GM18520 (cell line): Measurements from ENCODE around the gene ATXN7L1.

Source experiments
- ATAC-seq: cut with Tn5 transposase; IDR thresholded peaks from one replicate; pipeline ENCODE4 v1.9.1; 2021; ENCODE audit not compliant: unreplicated experiment

The ATXN7L1 gene

DNA sequence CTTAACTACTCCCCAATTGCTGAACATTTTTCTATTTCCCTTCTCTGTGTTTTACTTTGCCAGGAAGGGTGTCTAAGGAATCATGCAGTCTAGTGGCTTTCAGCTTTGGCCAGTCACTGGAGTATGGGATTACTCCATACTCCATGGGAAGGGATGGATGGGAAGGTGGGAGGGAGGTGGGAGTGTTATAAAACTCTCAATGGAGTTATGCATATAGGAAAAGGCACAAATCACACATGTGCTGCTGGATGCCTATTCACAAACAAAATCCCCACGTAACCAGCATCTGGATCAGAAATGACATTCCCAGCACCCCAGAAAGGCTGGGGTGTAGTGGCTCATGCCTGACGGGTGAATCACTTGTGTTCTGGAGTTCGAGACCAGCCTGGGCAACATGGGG lies 125.3 kb downstream of the ATXN7L1 start:
- no peak for ATAC-seq

DNA sequence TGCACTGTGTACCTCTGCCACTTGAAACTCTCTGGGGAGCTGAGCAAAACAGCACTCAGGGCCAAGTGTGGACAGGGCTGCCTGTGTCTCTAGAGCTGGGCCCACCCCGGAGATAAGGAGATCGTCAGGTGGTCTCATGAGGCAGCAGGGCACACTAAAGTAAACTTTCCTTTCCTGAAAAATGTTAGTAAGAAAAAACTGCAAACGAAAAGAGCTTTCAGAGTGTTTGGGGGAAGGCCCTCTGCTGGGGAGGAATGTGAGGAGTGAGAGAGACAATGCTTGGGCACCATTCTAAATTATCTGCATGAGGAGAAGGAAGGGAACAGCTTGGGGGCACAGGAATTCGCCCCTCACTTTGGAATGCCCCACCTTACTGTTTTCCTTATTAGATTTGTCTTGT lies 127.7 kb downstream of the ATXN7L1 start:
- no peak for ATAC-seq

DNA sequence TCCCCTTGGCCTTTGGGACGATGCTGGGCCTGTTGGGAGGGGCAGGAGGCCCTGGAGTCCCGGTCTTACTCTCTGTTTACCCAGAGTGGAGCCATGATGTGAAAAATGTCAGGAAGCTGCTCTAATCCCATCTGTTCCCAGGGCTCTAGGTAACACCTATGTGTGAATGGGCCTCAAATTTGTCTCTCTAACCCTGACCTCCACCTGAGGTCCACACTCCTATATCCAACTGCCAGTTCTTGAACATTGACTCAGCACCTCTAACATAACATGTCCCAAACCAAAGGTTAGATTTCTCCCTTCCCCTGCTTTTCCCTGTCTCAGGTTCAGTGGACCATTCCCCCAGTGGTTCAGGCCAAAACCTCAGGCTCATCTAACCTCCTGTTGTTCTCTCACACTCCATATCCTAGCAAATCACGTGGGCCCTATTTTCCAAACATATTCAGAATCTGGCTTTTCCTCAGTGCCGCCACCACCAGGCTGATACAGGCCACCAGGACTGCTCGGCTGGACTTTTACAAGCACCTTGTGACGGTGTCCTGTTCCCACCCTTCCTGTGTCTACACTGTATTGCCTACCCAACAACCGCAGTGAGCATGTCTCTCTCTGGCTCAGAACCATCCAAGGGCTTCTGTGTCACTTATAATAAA lies 130.6 kb downstream of the ATXN7L1 start:
- ATAC-seq: no peak

DNA sequence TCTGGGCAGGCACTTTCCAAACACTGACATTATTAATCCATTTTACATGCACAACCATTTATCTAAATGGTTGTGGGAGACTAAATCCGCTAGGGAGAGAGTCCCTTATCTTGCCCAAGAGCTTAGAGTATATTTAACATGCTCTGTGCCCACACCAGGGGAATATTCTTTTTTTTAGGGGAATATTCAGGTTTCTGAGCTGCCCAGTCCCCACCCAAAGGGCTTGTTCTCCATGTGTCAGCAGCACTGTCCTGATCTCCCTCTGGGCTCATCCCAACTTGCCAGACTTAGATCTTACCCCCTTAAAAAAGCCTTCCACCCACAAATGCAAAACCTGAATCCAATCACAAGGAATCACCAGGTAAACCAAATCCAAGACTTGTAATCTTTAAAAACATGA lies 132.1 kb downstream of the ATXN7L1 start:
- no peak for ATAC-seq

DNA sequence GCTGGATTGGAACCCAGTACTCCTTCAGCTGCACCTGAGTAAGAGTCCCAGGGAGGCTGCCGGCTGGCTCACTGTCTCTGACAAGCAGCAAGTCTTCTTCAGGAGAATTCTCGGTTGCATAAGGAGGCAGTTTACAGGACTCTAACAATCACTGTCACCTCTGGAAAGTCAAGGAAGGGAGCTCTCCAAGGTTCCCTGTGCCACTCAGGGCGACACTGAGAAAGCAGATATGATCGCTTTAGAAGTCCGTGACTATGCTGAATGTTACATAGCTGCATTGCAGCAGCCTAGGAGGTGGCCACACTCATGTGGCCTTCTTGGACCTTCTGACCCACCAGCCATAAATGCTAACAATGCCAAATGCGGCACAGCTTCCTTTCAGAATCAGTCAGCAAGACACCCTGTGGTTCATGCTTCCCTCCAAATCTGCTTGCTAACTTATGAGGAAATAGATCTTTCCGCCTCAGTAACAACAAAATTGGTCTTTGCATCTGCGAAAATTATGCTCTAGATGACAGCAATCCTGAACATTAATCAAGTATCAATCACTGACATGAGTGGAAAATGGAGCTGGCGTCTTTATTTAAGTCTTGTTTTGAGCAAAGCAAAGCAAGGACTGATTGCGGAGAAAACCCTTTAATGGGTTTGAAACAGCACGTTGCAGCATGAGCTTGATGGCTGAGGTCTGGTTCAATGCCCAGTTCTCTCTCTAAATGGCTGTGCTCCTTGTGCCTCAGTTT lies 132.9 kb downstream of the ATXN7L1 start:
- ATAC-seq: no peak

DNA sequence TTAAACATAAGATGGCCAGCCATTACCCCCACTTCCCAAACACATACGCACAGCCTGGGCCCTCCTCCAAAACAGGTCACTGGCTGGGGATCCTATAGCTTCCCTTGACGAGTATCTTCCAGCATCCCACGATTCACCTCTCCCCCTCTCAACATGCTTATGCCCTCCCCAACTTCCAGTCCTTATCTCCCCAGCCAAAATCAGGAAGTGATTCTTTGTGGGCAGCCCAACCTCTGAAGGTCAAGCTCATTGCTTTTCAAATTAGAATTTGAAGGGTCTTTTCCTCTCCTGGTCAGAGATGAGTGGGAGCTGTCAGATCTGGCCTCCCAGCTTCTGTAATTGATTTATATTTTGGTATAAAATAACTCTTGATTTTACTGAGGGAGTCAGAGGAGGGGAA lies 133.6 kb downstream of the ATXN7L1 start:
- no peak for ATAC-seq

DNA sequence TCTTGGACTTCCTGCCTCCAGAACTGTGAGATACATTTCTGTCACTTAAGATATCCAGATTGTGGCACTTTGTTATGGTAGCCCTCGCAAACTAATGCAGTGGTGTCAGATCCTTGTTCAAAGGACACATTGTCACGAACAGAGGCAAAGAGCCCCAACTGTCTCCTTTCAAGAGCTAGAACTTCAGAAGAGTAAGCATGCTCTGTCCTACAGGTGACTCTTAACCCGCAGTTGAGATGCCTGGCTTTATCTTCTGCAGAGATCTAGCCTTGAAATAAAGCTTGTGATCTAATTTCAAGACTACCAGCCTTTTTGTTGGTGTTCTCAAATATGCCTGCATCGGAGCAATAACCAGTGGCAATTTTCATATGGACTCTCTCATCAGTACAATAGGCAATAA lies 134.4 kb downstream of the ATXN7L1 start:
- ATAC-seq: no peak

DNA sequence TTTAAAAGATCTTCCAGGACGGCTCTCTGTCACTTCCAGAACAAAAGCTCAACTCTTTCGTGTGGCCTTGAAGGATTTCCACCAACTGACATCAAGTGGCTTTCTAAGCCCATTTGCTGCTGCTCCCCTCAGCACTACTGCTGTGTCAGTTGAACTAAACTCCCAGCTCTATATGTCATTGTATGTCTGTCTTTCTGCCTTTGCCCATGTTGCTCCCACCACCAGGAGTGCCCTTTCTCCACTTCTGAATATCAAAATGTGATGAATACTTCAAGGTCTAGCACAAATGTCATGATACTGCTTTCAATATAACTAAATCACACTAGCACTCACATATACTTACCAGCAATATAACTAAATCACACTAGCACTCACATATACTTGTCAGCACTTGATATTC lies 138.3 kb downstream of the ATXN7L1 start:
- ATAC-seq: no peak

DNA sequence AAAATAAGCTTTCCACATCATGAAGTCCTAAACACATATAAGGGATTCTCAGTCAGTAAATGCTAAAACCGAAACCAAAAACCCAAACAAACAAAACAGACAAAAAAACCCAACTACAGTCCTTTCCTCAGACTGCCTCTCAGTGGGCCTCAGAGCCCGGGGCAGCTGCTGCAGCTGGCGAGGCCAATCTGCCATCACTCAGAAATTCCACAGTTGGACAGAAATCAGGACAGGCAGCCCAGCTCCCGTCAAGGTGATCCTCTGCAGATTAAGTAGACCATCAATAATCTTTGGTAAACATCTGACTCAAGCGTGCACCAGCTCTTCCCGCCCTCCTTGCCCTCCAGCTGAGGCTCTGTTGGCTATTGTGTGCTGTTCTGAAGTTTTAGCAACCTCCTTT lies 142.2 kb downstream of the ATXN7L1 start:
- ATAC-seq: no peak

DNA sequence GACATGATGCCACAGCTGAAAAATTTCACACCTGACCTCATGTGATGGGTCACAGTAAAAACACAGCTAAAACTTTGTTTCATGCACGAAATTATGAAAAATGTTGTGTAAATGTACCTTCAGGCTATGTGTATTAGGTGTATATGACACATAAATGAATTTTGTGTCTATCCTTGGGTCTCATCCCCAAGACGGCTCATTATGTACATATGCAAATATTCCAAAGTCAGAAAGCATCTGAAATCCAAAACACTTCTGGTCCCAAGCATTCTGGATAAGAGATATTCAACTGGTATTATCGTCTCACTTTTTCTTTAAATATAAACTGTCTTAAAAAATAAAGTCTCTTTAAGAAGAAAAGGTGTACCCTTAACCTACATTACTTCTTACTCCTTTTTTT lies 145.4 kb downstream of the ATXN7L1 start:
- no peak for ATAC-seq

DNA sequence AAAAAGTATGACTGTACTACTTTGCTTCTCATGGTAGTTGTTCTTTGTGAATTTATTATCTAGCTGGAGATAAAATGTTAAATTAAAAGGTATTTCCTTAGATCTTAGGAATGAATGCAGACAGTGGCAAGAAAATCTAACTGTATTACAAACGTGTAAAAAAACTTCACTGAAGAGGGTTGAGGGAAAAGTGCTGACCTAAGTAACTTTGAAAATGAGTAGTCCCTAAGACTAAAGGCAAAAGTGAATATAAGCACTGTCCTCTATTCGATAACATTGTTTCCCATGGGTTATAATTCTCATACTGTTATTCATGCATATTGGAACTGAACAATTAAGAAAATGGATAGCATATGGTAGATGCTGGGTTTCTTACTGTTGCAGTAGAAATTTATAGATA lies 148.4 kb downstream of the ATXN7L1 start:
- ATAC-seq: no peak

DNA sequence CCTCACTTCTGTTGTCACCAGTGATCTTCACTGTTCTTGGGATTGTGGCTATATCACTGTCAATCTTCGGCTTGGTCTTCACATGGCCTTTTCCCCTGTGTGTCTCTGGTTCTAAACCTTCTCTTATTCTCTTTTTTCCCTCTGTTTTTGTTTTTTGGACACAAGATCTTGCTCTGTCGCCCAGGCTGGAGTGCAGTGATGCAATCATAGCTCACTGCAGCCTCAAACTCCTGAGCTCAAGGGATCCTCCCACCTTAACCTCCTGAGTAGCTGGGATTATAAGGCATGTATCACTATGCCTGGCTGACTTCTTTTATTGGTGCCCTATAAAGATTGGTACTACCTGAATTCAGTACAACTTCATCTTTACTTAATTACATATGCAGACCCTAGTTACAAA lies 151.7 kb downstream of the ATXN7L1 start:
- no peak for ATAC-seq

DNA sequence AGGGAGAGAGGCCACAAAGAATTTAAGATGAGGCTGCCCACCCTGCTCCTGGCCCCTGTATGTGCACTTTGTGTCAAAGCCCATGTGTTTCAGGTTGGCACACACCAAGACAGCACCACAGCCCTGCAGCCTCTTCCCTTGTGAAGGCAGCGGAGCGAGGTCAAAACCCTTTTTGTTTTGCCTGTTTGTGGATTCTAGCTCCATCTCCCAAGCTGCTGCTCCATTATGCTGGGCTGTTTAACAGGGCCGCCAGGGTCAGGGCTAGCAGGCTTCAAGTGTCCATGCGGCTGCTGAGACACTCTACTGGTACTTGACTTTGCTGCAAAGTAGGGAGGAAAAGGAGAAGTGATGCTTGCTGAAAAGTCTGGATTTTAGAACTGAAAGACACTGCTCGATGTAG lies 152.8 kb downstream of the ATXN7L1 start:
- ATAC-seq: no peak

DNA sequence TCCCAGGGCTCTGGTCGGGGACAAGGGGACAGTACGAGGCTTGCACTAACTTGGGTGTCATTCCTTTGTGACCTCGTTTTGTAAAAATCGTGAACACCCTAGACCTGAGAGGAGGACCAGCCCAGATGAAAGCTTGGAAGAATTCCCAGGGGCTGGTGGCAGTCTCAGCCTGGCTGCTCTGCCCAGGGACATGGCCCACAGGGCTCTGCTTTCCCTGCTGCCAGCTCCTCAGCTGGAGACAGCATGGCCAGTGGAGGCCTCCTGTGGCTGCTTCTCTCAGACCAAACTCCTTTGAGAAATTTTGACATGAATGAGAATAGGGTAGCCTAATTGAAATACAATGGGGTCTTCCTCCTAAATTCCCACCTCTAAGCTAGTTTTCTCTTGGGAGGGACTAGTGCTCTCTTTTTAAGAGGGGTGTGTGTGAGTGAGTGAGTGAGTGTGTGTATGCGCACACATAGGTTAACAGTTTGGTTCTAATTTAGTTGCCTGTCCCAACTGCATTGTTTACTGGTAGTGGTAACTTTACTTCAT lies 154.8 kb downstream of the ATXN7L1 start:
- no peak for ATAC-seq

DNA sequence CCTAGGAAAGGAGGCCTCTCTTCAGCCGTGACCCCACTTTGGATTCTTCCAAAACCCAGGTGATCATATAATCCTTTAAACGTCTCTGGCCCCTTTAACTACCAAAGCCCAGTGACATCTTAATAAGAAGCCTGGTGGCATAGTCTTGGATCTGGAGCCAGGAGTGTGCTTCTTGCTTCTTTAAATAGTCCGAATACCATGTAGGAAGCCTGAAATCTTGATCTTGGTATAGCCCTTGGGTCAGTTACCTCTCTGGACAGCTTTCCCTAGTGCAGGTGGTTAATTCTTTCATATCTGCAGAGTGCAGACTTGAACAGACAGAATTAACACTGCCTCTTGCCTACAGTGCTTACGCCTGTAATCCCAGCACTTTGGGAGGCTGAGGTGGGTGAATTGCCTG lies 156.5 kb downstream of the ATXN7L1 start:
- ATAC-seq: no peak

DNA sequence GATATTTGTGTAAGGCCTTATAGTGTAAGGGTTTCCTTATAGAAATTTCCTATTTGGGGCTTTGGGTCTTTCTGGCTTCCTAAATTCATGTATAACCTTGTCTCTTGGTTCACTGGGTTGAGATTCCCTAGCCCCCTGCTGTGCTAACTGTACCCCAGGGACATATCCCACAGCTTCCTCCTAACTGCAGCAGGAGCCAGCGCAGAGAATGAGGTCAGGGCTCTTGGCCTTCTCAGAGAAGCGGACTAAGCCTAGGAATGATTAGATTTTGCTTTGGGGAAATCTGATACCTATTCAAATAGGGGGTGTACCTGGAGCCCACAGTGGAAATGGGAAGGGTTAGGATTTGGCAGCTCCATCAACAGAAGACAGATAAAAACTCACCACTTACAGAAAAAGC lies 157.0 kb downstream of the ATXN7L1 start:
- no peak for ATAC-seq

DNA sequence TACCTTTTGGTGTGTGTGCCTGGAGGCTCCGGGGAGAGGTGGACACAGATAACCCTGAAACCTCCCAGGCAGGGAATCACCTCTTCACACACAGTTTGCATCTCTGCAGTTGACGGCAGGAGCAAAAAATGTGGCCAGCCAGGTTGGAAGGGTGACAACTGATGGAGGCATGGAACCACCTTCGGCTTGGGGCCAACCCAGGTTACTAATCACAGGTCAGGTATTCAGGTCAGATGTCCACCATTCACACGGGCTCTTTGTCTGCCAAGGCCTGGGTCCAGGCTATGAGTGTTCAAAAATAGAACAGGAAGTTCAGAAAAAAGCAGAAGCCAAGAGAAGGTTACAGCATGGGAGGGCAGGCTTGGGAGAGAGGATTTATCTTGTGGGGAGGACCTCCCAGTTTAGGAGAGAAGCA lies 157.9 kb downstream of the ATXN7L1 start:
- ATAC-seq: no peak

DNA sequence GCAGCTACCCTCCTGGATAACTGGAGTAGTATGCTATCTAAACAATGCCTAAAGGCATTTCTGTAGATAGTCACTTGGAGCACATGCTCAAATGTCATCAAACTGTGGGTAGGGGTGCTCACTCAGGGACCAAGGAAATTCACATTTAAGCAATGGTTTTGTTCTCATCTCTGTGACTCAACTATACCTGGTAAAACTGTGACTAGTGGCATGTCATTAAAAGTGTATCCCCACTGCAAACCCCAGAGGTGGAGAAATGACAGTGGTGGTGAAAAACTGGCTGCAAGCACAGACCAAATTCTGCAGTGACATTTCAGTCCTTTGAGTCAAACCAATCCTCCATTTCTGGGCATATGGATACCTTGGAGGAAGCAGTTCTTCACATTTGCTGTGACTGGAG lies 160.9 kb downstream of the ATXN7L1 start:
- no peak for ATAC-seq

DNA sequence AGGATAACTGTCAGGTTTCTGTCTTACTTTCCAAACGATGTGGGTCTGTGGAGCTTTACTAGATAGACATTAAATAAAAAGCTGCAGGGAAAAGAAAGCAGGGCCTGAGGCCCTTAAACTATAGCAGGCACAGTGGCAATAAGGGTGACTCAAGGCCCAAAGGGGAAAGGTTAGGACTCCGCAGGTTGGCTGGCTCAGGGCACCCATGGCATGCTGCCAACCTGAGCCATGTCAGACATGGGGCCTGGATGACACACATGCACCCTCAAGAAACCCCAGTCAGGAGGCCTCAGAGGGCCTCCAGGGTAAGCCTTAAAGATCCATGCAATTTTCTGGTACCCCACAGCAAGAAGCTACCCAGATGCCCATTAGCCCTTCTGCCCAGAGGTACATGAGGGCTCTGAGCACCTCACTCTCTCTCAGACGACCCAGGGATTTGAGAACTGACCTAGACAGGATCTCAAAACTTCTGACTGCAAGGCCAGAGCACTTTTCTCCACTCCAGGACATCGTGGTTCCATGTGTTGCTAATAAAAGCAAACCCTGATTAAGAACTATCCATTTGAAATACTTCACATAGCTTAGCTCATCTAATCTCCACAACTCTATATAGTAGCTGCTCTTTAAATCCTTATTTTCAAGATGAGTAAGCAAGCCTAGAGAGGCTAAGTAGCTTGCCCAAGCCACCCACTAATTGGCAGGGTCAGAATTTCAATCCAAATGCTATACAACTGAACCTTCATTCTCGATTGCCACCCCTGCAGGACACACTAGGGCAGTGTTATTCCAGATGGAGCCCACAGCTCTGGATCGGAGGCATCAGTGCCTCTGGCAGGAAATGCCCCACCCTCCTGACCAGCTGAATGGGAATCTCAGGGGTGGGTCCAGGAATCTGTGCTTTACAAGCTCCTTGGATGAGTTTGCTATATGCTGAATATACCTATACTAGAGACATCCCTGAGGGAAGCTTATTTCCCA lies 162.6 kb downstream of the ATXN7L1 start:
- ATAC-seq: no peak

DNA sequence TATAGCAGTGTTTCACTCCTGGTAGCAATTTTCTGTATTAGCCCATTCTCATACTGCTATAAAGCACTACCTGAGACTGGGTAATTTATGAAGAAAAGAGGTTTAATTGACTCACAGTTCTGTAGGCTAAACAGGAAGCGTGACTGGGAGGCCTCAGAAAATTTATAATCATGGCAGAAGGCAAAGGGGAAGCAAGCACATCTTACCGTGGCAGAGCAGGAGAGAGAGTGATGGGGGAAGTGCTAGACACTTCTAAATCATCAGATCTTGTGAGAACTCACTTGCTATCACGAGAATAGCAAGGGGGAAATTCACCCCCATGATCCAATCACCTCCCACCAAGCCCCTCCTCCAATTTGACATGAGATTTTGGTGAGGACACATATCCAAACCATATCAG lies 163.5 kb downstream of the ATXN7L1 start:
- no peak for ATAC-seq

DNA sequence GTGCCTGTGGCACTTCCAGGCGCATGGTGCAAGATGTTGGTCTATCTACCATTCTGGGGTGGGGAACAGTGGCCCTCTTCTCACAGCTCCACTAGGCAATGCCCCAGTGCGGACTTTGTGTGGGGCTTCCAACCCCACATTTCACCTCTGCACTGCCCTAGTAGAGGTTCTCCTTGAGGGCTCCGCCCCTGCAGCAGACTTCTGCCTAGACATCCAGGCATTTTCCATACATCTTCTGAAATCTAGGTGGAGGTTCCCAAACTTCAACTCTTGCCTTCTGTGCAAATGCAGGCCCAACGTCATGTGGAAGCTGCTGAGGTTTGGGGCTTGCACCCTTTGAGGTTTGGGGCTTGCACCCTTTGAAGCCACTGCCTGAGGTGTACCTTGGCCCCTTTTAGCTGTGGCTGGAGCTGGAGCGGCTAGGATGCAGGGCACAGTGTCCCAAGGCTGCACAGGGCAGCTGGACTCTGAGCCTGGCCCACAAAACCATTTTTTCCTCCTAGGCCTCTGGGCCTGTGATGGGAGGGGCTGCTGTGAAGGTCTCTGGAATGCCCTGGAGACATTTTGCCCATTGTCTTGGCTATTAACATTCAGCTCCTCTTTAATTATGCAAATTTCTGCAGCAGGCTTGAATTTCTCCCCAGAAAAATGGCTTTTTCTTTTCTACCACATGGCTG lies 164.5 kb downstream of the ATXN7L1 start:
- no peak for ATAC-seq
